Activated T-cell treated with anti-CD3 and anti-CD28 coated beads, Interleukin-2, amount 50 U/mL, for 4 hours (primary cell): ENCODE measurements around the gene STAT3. TPM values are rescaled to one million over a fixed set of nuclear protein-coding genes. Genes with fewer than 3 reads are reported as not detected.
A peak's percentile ranks its signal among the peaks of the same experiment; 100 is the strongest.
"Not testable (repeated sequence)": the region's sequence is repeated elsewhere in the genome, so short reads cannot be mapped to it uniquely, and the experiment has no call there.

Experiments
- ATAC-seq, 2 donors: fragments of 200-7000 bp; cut with Tn5 transposase; one replicate each; pipeline ENCODE4 v1.10.0; 2021
- DNase-seq: peaks from one replicate; pipeline ENCODE4 v3.0.0-alpha.2; 2020
- H3K27me3 Mint-ChIP-seq: one replicate; pipeline ENCODE4 v1.8.0; 2021; ENCODE audit warnings: low read depth, mixed read lengths
- H3K36me3 Mint-ChIP-seq: one replicate; pipeline ENCODE4 v1.8.0; 2022; ENCODE audit warnings: mixed read lengths; ENCODE audit not compliant: insufficient read depth
- H3K4me1 Mint-ChIP-seq: one replicate; pipeline ENCODE4 v1.8.0; 2021; ENCODE audit warnings: low read depth, mixed read lengths
- H3K4me3 Mint-ChIP-seq: one replicate; pipeline ENCODE4 v1.8.0; 2021; ENCODE audit warnings: mild to moderate bottlenecking, moderate library complexity, mixed read lengths
- H3K9me3 Mint-ChIP-seq: one replicate; pipeline ENCODE4 v1.8.0; 2021; ENCODE audit warnings: mixed read lengths
- total RNA-seq, 3 donors: library from RNA; stranded (reverse); gene quantifications; one replicate each; pipeline ENCODE4 v1.2.1, GENCODE V29; 2021

Gene STAT3
- 100 to 1,000 TPM; 172 to 175 (median 173) TPM for total RNA-seq

- H3K9me3 Mint-ChIP-seq: no peaks in the 10 kb centered on the region
- peaks cover 48% of the 10 kb centered on the region for H3K4me1 Mint-ChIP-seq
- H3K27me3 Mint-ChIP-seq: no peaks in the 10 kb centered on the region
- H3K36me3 Mint-ChIP-seq: peaks cover 5% of the 10 kb centered on the region
- ATAC-seq (peak; percentile 88), DNase-seq (peak; percentile 100)
- peak within 1 kb of the TSS; percentile 97 for H3K4me3 Mint-ChIP-seq
Observed at GRCh38 chr17:42388381-42389134, at the start of gene STAT3. STAT3 (minus strand) TSS chr17:42388442; CDS start chr17:42348516, 39,926 bp downstream.

- no peaks in the 10 kb centered on the region for H3K27me3 Mint-ChIP-seq
- H3K9me3 Mint-ChIP-seq: no peaks in the 10 kb centered on the region
- ATAC-seq: no peak
- no peak for DNase-seq
- H3K4me1 Mint-ChIP-seq: peaks cover 1% of the 10 kb centered on the region
- no peaks in the 10 kb centered on the region for H3K36me3 Mint-ChIP-seq
- H3K4me3 Mint-ChIP-seq: no peak overlapping the region
Observed at GRCh38 chr17:42436391-42436790, 48.1 kb upstream of the STAT3 start.

GRCh38 chr17:42431758-42432161 lies 43.5 kb upstream of the STAT3 start:
- Mint-ChIP-seq H3K9me3 (no peaks in the 10 kb centered on the region), H3K4me3 (no peak overlapping the region), H3K4me1 (no peaks in the 10 kb centered on the region), H3K36me3 (no peaks in the 10 kb centered on the region), H3K27me3 (peaks cover 6% of the 10 kb centered on the region)
- DNase-seq (no peak), ATAC-seq (no peak)

GRCh38 chr17:42429726-42430447 lies 41.6 kb upstream of the STAT3 start:
- peaks cover 8% of the 10 kb centered on the region for H3K27me3 Mint-ChIP-seq
- no peak overlapping the region for H3K4me3 Mint-ChIP-seq
- H3K36me3 Mint-ChIP-seq: no peaks in the 10 kb centered on the region
- DNase-seq: no peak
- no peak for ATAC-seq
- H3K4me1 Mint-ChIP-seq: no peaks in the 10 kb centered on the region
- no peaks in the 10 kb centered on the region for H3K9me3 Mint-ChIP-seq

- Mint-ChIP-seq H3K4me1 (peaks cover 2% of the 10 kb centered on the region), H3K4me3 (no peak overlapping the region), H3K27me3 (peaks cover 18% of the 10 kb centered on the region), H3K9me3 (no peaks in the 10 kb centered on the region), H3K36me3 (no peaks in the 10 kb centered on the region)
- ATAC-seq (peak; percentile 71), DNase-seq (no peak)
Observed at GRCh38 chr17:42428141-42428944, 40.1 kb upstream of the STAT3 start.

- Mint-ChIP-seq H3K4me3 (no peak overlapping the region), H3K27me3 (peaks cover 35% of the 10 kb centered on the region), H3K9me3 (no peaks in the 10 kb centered on the region), H3K4me1 (peaks cover 11% of the 10 kb centered on the region), H3K36me3 (no peaks in the 10 kb centered on the region)
- no peak for ATAC-seq
- no peak for DNase-seq
Observed at GRCh38 chr17:42424991-42425610, 36.9 kb upstream of the STAT3 start.

GRCh38 chr17:42423766-42424165 lies 35.5 kb upstream of the STAT3 start:
- Mint-ChIP-seq H3K4me1 (peaks cover 11% of the 10 kb centered on the region), H3K4me3 (no peak overlapping the region), H3K9me3 (no peaks in the 10 kb centered on the region), H3K36me3 (no peaks in the 10 kb centered on the region), H3K27me3 (peaks cover 35% of the 10 kb centered on the region)
- DNase-seq (no peak), ATAC-seq (no peak)

- H3K36me3 Mint-ChIP-seq: no peaks in the 10 kb centered on the region
- H3K9me3 Mint-ChIP-seq: no peaks in the 10 kb centered on the region
- H3K4me1 Mint-ChIP-seq: peaks cover 11% of the 10 kb centered on the region
- H3K27me3 Mint-ChIP-seq: peaks cover 32% of the 10 kb centered on the region
- peak within 1 kb of the TSS; percentile 77 for H3K4me3 Mint-ChIP-seq
- ATAC-seq: peak; percentile 23 to 35
- no peak for DNase-seq
Observed at GRCh38 chr17:42422958-42423712, 34.9 kb upstream of the STAT3 start, which contains the start of gene CAVIN1. CAVIN1 (minus strand) TSS chr17:42423256; CDS start chr17:42423097, 159 bp downstream.

GRCh38 chr17:42422412-42422957 lies 34.2 kb upstream of the STAT3 start:
- Mint-ChIP-seq H3K36me3 (no peaks in the 10 kb centered on the region), H3K4me3 (peak overlapping the region; percentile 77), H3K4me1 (peaks cover 11% of the 10 kb centered on the region), H3K27me3 (peaks cover 32% of the 10 kb centered on the region), H3K9me3 (no peaks in the 10 kb centered on the region)
- DNase-seq: no peak
- peak; percentile 65 for ATAC-seq

- ATAC-seq (peak; percentile 58 to 63), DNase-seq (no peak)
- Mint-ChIP-seq H3K36me3 (no peaks in the 10 kb centered on the region), H3K4me1 (peaks cover 11% of the 10 kb centered on the region), H3K27me3 (peaks cover 32% of the 10 kb centered on the region), H3K9me3 (no peaks in the 10 kb centered on the region), H3K4me3 (peak overlapping the region; percentile 72)
Observed at GRCh38 chr17:42421507-42422338, 33.5 kb upstream of the STAT3 start.

- no peak for ATAC-seq
- Mint-ChIP-seq H3K4me3 (peak overlapping the region; percentile 53), H3K36me3 (no peaks in the 10 kb centered on the region)
Observed at GRCh38 chr17:42421136-42421506, 32.9 kb upstream of the STAT3 start.

GRCh38 chr17:42417981-42418380 lies 29.7 kb upstream of the STAT3 start:
- not testable (repeated sequence) for DNase-seq, H3K36me3 Mint-ChIP-seq, ATAC-seq, H3K9me3 Mint-ChIP-seq, H3K4me3 Mint-ChIP-seq
- peaks cover 20% of the 10 kb centered on the region for H3K4me1 Mint-ChIP-seq
- H3K27me3 Mint-ChIP-seq: peaks cover 16% of the 10 kb centered on the region

More at GRCh38 chr17:42421136-42421506, 32.9 kb upstream of the STAT3 start:
- Mint-ChIP-seq H3K9me3 (no peaks in the 10 kb centered on the region), H3K4me1 (peaks cover 11% of the 10 kb centered on the region), H3K27me3 (peaks cover 32% of the 10 kb centered on the region)
- DNase-seq: no peak
